HG03520 (cell line): ENCODE measurements around the gene CACNG4.

Experiments
- ATAC-seq: cut with Tn5 transposase; IDR thresholded peaks from one replicate; pipeline ENCODE4 v1.9.1; 2021; ENCODE audit warnings: mild to moderate bottlenecking, moderate library complexity; ENCODE audit not compliant: unreplicated experiment

The CACNG4 gene

DNA sequence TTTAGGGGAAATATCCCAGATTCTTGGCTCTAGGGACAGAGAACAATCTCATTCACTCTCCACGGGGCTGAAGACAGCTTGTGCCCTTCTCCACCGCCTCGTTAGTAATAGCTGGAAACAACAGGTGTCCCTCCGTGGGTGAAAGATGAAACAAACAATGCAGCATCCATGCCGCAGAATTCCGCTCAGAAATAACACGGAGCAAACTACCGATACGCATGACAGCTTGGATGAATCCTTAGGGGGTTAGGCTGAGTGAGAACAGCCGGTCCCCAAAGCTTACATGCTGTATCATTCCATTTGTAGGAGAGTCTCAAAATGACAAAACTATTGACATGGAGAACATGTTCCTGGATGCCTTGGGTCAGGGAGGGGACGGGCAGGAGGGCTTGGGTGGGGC is 50.5 kb downstream of the CACNG4 start:
- ATAC-seq, result no peak

DNA sequence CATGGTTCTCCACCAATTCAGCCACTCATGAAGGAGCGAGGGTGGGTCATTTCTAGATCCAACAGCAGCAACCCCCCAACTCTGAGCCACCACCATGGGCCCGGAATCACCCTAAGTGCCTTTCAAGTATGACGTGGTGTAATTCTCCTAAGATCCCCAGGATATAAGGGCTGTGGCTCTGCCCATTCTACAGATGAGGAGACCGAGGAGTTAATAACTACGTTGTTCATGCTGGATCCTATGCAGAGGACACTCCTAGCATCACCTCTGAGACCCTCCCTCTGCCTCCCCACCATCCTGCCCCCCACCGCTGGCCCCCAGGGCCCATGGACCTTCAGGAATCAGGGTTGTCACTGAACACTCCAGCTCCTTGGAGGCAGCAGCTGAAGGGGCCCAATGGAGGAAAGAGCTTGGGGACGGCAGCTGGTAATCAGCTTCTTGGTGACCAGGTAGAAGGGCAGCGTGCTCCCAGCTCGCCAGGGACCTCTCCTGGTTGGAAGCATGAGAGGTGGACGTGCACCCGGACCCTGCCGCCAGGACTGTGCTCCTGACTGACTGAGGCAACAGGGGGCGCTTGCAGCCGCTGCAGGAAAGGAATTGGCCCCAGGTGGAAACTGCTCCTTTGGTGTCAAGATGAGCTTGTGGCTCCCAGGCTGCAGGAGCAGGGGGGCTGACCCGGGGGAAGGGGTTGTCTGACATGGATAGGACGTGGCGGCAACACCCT is 51.7 kb downstream of the CACNG4 start:
- no peak for ATAC-seq

DNA sequence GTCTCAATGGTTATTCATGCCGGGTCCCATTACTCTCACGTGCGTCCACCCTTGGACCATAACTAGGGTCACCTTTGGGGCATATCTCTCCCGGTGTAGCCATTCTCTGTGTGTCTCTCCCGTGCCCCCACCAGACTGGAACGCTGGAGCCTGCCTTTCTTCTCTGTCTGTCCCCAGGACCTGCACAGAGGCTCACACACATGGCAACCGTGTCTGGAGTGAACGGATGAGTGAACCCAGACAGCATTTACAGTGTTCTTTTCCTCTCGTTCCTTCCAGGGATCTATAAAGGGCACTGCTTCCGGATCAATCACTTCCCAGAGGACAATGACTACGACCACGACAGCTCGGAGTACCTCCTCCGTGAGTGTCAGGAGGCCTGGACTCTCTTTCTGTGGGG is 53.4 kb downstream of the CACNG4 start:
- ATAC-seq, result no peak

DNA sequence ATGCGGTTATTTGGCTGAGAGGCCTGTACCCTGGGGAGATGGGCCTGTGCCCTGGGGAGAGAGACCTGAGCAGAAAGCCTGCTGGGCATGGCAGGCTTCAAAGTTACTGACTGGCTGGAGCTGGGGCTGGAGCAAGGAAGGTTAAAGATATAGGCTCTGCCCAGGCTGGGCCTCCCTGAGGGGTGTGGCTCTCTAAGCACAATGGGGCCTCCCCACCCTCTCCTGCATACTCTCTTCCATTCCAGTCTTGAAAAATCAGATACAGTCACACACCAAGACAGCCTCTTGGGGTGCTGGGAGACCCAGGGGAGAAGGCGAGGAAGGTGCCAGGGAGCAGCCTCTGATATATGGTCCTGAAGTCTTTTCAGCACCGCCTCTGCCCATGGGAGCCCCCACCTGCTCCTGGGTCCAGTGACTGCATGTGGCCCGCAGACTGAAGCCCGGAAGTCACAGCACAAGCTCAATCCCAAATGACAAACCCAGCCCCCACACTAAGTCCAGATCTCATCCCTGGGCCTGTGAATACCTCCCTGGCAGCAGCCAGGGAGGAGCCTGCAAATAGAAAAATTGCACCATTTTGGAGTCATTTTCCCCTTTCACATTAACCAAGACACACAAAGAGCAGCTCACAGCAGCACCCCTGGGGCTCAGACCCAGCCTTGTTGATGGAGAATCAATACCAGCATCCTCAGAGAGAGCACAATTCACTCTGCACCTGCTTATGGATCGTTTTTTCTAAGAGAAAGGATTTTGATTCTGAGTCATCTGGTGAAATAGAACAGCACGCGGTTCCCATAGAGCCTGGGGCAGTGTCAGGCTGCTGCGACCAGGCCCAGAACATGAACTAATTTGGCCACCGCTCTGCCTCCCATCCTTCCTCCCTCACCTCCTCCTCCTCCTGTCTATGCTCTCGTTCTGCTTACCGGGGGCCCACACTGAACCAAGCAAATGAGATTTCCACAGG is 54.2 kb downstream of the CACNG4 start:
- ATAC-seq, result no peak

DNA sequence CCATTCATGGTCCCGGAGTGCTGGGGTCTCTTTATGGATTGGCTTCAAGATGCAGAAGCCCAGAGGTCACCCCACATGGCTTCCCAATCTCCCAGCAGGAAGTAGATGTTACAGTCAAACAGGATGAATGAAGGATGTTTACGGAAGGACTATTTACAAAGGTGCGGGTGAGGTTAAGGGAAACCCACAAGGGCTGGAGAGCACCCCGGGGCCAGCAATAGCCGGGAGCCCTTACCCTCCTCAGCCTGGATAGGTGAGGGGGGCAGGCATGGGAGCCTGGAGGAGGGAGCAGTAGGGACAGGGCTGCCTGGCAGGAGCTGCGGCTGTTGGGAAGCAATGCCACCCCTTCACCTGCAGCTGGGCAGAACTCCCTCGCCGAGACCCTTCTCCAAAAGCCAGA is 55.3 kb downstream of the CACNG4 start:
- no peak for ATAC-seq

DNA sequence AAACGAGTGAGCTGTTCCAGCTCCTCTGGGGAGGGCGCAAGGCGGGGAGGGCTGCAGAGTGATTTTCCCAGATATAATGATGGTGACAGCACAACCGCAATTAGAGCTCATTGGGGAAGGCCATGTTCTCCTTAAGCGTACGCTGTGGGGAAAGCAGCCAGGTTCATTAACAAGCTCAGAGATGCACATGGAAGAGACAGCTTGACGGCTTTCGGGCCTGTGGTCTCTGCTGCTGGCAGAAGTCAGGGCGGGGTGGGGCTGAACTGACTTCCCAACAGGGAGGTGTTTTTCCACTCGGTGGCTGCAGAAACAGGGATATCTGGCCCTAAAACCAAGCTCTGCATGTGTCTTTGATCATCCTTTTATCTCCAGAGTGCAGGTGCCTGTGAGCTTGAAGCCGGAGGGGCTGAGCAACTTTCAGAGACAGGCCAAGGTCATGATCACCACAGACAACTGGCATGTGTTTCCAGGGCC is 55.8 kb downstream of the CACNG4 start:
- ATAC-seq, result no peak

DNA sequence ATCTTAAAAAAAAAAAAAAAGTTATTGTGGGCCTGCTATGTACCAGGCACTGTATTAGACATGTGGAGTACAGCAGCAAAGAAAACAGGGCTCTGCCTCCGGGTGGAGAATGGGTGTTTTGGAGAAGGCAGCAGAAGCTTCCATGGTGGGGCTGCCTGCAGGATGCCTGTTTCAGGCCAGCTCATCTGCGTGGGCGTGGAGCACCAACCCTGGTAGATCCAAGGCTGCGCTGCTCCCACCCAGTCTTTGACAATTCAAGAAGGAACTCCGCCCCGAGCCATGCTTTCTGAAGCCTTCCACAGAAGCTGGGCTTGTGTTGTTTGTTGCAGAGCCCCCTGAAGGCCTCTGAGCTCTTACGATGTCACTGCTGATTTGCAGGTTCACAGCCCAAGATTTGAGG is 56.7 kb downstream of the CACNG4 start:
- no peak for ATAC-seq

DNA sequence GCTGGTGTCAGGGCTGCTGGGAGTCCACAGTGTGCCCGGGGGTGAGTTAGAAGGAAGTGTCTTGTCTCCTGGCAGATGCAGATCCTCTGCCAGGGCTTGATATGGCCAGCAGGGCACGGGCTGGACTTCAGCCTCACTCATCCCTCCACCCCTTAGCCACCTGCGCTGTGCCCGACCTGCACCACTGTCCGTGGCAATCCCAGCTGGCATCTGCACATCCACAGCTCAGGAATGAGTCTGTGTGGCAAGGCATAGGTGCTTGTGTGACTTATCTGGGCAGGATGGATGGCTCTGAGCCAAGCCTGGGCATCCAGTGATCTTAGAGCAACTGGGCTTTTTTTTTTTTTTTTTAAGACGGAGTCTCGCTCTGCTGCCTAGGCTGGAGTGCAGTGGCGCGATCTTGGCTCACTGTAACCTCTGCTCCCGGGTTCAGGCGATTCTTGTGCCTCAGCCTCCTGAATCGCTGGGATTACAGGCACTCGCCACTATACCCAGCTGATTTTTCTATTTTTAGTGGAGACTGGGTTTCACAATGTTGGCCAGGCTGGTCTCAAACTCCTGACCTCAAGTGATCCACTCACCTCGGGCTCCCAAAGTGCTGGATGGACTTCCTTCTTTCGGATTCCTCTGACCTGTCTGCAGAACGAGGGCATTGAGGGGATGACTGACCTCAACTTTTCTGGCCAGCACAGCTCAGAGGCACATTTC is 57.4 kb downstream of the CACNG4 start:
- ATAC-seq, result no peak

DNA sequence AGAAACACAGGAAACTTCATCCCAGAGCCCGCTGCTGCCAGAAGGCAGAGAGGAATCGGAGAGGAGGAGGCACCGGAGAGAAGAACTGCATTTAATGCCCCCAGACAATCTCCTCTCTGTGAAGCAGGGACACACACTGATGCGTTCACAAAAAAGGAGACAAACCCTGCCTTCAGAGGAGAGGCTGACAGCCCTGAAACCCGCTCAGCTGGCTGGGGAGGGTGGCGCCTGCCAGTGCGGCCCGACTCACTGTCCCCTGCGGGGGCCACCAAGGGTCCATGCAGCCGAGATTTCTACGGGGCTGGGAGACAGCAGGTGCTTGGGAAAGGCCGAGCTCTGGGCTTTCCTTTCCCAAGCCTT is 57.9 kb downstream of the CACNG4 start:
- ATAC-seq, result no peak

DNA sequence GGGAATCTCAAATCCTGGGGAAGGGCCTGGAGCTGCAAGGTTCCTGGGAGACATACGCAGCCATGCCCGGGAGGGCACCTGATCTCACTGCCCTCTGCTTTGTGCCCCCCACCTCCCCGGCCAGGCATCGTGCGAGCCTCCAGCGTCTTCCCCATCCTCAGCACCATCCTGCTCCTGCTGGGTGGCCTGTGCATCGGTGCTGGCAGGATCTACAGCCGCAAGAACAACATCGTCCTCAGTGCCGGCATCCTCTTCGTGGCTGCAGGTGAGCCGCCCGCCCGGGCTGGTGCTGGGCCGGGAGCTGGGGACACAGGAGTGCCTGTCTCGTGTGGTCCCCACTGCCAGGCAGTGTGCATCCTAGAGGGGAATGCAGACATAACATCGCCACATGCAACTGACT is 60.2 kb downstream of the CACNG4 start:
- ATAC-seq, result no peak

DNA sequence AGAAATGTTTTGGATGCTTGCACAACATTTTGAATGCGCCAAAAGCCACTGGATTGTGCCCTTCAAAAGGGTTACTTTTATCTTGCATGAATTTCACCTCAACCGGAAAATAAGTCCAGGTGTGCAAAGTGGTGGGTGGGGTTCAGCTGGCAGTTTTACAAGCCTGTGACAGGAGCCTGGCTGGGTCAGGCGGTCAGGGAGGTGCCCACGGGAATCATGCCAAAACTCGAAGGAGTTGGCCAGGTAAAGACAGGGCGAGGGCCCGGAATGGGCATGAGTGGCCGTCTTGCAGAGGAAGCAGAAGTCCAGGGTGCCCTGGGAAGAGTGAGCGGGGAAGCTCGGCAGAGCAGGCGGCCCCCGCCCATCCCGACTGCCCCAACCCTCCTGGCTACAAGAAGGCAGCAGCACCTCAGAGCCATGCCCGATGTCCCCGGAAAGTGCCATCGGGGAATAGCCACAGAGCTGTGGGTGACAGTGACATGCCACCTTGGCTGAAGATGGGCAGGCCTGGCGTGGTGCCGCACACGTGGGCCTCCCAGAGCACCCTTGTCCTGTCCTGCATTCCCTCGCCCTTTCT is 60.8 kb downstream of the CACNG4 start:
- ATAC-seq, result no peak

DNA sequence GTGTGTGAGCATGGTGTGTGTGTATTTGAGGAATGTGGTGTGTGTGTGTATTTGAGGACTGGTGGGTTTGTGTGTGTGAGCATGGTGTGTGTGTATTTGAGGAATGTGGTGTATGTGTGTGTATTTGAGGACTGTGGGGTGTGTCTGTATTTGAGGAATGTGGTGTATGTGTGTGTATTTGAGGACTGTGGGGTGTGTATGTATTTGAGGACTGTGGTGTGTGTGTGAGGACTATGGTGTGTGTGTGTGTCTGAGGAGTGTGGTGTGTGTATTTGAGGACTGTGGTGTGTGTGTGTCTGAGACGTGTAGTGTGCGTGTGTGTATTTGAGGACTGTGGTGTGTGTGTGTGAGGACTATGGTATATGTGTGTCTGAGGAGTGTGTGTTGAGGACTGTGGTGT is 61.8 kb downstream of the CACNG4 start:
- ATAC-seq, result no peak

DNA sequence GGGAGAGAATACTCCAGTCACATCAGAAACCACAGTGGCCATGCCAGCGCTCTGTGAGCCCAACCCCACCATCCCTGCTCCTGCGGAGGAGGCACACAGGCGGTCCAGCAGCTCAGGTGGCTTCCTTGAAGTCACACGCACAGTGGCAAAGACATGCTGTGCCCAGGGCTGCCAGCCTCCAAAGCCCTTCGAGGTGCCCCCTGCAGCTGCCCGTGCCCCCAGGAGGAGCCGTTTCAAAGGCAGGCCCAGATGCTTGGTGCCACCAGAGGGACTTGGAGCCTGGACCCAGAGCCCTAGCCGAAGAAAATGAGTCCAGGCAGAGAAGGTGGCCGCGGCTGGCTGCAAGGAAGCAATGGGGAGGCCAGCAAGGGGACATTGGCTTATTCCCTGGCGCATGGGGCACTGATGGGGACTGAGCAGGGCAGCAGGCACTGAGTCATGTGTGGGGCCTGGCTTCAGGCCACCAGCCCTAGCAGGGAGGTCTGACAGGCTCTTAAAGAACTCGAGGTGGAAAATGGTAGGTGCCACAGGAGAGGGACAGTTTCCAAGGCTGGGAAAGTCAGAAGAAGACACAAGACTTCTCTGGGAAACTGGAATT is 62.6 kb downstream of the CACNG4 start:
- no peak for ATAC-seq

DNA sequence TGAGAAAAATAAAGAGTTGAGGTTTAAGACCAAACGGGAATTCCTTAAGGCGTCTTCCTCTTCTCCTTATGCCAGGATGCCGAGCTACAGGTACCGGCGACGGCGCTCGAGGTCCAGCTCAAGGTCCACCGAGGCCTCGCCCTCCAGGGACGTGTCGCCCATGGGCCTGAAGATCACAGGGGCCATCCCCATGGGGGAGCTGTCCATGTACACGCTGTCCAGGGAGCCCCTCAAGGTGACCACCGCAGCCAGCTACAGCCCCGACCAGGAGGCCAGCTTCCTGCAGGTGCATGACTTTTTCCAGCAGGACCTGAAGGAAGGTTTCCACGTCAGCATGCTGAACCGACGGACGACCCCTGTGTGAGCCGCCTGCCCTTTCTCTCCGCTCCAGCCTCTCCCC is 66.1 kb downstream of the CACNG4 start:
- no peak for ATAC-seq

DNA sequence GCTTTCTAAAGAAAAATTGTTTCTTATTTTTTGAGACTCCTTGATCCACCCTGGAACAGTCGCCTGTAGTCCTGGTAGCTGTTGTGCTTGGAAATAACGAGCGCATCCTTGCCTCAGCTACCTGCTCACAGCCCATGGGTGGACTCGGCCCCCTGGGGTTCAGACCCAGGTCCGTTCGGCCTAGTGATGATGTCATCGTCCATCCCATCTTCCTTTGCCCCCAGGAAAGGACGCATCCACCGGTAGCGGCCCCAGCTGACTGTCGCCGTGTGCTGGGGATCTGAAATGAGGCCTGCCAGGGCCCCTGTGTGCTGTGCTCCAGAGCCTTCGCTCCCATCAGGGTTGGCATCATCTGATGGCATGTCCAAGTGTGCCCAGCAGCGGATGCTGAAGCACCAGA is 67.9 kb downstream of the CACNG4 start:
- no peak for ATAC-seq

DNA sequence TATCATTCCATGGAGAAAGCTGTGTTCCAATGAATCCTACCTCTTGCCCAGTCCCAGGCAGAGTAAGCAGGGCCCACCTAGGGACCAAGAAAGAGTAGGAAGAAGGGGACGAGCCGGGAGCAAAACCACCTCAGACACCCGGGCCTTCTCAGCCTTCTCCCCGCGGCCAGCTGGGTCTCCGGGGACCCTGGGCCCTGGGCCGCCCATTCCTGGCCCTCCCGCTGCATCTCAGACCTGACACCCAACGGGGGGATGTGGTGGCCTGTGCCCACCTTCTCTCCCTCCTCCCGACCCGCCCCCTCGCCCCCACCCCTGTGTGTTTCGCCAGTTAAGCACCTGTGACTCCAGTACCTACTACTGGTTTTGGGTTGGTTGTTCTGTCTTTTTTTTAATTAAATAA is 68.5 kb downstream of the CACNG4 start:
- no peak for ATAC-seq

DNA sequence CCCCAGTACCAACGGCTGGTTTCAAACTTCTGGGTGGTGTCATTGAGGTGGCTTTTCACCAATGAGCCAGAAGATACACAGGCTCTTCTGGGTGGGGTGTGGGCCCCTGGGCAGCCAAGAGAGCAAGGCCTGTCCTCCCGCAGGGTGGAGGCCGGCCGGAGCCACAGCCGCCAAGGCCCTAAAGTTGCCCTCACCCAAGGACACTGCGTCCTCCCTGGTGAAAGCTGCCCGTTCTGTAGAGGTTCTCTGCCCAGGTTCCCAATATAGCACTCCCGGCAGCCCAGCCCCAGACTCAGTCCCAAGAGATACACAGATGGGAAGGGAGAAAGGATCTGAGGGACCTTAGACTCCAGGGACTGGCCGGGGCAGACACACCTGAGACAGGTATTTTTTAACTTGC is 69.1 kb downstream of the CACNG4 start:
- no peak for ATAC-seq

DNA sequence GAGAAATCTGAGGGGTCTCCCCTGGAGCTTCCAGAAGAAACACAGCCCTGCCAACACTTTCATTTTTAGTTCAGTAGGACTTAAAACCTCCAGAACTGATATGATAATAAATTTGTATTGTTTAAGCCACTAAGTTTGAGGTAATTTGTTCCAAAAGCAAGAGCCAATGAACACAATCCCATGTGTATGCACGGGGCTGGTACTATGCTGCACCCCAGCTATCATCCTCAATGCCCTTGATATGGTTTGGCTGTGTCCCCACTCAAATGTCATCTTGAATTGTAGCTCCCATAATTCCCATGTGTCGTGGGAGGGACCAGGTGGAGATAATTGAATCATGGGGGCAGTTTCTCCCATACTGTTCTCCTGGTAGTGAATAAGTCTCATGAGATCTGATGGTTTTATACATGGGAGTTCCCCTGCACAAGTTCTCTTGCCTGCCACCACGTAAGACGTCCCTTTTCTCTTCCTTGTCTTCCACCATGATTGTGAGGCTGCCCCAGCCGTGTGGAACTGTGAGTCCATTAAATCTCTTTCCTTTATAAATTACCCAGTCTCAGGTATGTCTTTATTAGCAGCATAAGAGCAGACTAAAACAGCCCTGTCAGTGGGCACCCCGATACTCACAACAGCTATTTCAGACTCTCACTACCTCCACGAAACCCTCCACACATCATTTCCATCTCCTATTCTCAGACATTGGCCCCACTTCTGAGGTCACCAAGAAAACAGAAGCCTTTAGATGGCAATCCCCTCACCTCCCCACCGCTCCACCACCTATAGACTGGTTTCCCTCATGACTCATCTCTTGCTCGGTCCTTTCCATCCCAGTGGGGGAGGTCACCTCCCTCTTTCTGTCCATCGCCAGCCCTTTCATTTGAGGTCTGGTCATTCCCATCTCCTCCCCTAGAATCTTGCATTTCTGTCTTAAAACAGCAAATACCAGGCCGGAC is 70.9 kb downstream of the CACNG4 start:
- ATAC-seq, result peak; percentile 65

DNA sequence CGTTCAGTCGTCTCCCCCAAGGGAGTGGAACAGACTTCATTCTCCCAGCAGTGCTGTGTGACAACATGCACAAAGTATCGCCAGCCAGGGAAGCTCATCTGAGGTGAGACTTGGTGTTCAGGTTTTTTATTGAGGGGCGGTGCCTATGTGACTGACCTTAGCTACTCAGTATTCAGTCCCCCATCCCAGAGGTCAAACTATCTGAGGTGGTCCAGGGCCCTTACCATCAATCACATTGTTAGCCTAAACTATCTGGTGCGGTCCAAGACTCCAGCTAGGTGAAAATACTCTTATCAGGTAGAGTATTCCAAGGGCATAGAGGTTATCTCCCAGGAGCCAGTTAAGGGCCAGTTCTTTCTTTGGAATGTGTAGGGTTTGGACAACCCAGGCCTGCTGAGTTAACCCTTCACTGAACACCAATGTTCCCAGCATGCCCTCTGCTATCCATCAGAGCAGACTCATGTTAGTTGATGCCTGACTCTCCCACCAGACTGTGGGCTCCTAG is 74.4 kb downstream of the CACNG4 start:
- no peak for ATAC-seq
